ENCODE results near the gene CLDN12.

DNA sequence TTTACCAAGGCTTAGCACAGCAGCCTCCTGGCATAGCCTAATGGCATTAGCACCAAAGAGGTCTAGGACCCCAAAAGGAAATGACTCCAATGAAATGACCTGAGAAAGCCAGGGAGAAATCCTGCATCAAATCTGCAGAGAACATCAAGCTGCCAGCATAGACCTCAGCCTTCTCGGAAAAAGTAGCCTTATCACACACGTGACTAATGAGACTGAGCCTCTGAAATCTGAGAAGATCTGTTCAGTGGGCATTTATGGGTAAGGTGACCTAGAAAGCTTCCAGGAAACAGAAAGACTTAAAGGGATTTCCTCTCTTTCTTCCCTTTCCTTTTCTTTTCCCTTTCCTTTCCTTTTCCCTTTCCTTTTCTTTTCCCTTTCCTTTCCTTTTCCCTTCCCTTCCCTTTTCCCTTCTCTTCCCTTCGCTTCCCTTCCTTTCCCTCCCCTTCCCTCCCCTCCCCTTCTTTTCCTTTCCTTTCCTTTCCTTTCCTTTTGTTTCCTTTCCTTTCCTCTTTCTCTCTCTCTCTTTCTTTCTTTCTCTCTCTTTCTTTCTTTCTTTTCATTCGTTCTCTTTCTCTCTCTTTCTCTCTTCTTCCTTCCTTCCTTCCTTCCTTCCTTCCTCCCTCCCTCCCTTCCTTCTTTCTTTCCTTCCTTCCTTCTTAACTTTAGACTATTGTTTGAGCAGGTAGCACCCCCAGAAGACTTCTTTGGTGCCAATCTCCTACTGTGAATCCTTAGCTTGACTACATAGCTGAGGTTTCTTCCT is 43.1 kb downstream of the CLDN12 start:
- TF ChIP-seq POLR2AphosphoS5 (IDR thresholded peaks at IDR 0.05) (no peak), POLR2A (IDR thresholded peaks at IDR 0.05; ENCODE audit: low read depth) (no peak)
- TF ChIP-seq, protein P1, sequence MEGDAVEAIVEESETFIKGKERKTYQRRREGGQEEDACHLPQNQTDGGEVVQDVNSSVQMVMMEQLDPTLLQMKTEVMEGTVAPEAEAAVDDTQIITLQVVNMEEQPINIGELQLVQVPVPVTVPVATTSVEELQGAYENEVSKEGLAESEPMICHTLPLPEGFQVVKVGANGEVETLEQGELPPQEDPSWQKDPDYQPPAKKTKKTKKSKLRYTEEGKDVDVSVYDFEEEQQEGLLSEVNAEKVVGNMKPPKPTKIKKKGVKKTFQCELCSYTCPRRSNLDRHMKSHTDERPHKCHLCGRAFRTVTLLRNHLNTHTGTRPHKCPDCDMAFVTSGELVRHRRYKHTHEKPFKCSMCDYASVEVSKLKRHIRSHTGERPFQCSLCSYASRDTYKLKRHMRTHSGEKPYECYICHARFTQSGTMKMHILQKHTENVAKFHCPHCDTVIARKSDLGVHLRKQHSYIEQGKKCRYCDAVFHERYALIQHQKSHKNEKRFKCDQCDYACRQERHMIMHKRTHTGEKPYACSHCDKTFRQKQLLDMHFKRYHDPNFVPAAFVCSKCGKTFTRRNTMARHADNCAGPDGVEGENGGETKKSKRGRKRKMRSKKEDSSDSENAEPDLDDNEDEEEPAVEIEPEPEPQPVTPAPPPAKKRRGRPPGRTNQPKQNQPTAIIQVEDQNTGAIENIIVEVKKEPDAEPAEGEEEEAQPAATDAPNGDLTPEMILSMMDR (IDR thresholded peaks at IDR 0.05): no peak
